OCI-LY7 (cell line): ENCODE measurements around the gene TMEM214. TPM values are rescaled to one million over a fixed set of nuclear protein-coding genes. Genes with fewer than 3 reads are reported as not detected.

Experiments
- BruUV-seq: library from RNA; stranded (reverse); fragments of 400-500 nt; replicated peaks from 2 replicates; lab custom pipeline; 2021; lab: Mats Ljungman, UMichigan
- CTCF ChIA-PET: fragments of 300-600 bp; sonication (Branson Sonifier 250); formaldehyde crosslinking; loops from one replicate; lab custom pipeline; 2022; ENCODE audit warnings: antibody characterized with exemption; ENCODE audit not compliant: unreplicated experiment; lab: Charles Lee
- POLR2A ChIA-PET: fragments of 300-600 bp; sonication (Branson Sonifier 250); formaldehyde crosslinking; loops from one replicate; lab custom pipeline; 2022; ENCODE audit warnings: antibody characterized with exemption; lab: Charles Lee
- DNase-seq: peaks from one replicate; pipeline ENCODE4 v3.0.0-alpha.2; 2015; ENCODE audit warnings: low spot score
- H2AFZ ChIP-seq: fragments of 200-600 bp; sonication (generic), shearing (Covaris generic); 2 replicates; pipeline ENCODE4 v1.6.1; 2014; ENCODE audit warnings: mild to moderate bottlenecking, antibody characterized with exemption, low read length, moderate library complexity
- H3K27ac ChIP-seq: fragments of 200-600 bp; sonication (generic); 2 replicates; pipeline ENCODE4 v1.5.1; 2014; ENCODE audit warnings: mixed run types, low read depth, mild to moderate bottlenecking, moderate library complexity, low read length, inconsistent platforms; ENCODE audit not compliant: poor library complexity, severe bottlenecking
- H3K36me3 ChIP-seq: fragments of 200-600 bp; sonication (generic); 2 replicates; pipeline ENCODE4 v1.6.1; 2014; ENCODE audit warnings: mild to moderate bottlenecking, antibody characterized with exemption, low read length, moderate library complexity, mixed read lengths; ENCODE audit not compliant: insufficient read depth
- H3K4me1 ChIP-seq: fragments of 200-600 bp; sonication (generic); 2 replicates; pipeline ENCODE4 v1.5.1; 2014; ENCODE audit warnings: mild to moderate bottlenecking, low read length; ENCODE audit not compliant: insufficient read depth, poor library complexity, severe bottlenecking
- H3K4me2 ChIP-seq: fragments of 200-600 bp; sonication (generic); 2 replicates; pipeline ENCODE4 v1.6.1; 2014; ENCODE audit warnings: mild to moderate bottlenecking, low read length
- H3K4me3 ChIP-seq: fragments of 200-600 bp; sonication (generic); 2 replicates; pipeline ENCODE4 v1.5.1; 2014; ENCODE audit warnings: mild to moderate bottlenecking, low read depth, low read length; ENCODE audit not compliant: poor library complexity, severe bottlenecking
- H3K79me2 ChIP-seq: fragments of 200-600 bp; sonication (generic); 2 replicates; pipeline ENCODE4 v1.6.1; 2016; ENCODE audit warnings: low read depth, mild to moderate bottlenecking, low read length, moderate library complexity, mixed read lengths; ENCODE audit not compliant: insufficient read depth
- H3K9me2 ChIP-seq: fragments of 200-600 bp; sonication (generic); 2 replicates; pipeline ENCODE4 v1.6.1; 2016; ENCODE audit warnings: mild to moderate bottlenecking, low read length, mixed read lengths; ENCODE audit not compliant: insufficient read depth
- H3K9me3 ChIP-seq: fragments of 200-600 bp; sonication (generic); 2 replicates; pipeline ENCODE4 v1.6.1; 2014; ENCODE audit warnings: mild to moderate bottlenecking, mixed run types, low read length, mixed read lengths
- H4K20me1 ChIP-seq: fragments of 200-600 bp; sonication (generic); 2 replicates; pipeline ENCODE4 v1.6.1; 2014; ENCODE audit warnings: mild to moderate bottlenecking, antibody characterized with exemption, low read length, moderate library complexity, mixed read lengths; ENCODE audit not compliant: insufficient read depth
- EZH2phosphoT487 ChIP-seq: fragments of 200-600 bp; sonication (generic); IDR thresholded peaks from 2 replicates; pipeline ENCODE4 v1.6.1; 2018; ENCODE audit warnings: low read depth, borderline replicate concordance, mild to moderate bottlenecking, mixed run types, antibody characterized with exemption, low read length, moderate library complexity, mixed read lengths
- intact Hi-C: fragments of 100-400 bp; cut with micrococcal nuclease; formaldehyde crosslinking; loops from one replicate; pipeline ENCODE4 v1.10.0; 2022; ENCODE audit not compliant: unreplicated experiment
- total RNA-seq, 2 experiments: library from RNA; depleted of rRNA in 1 of 2; stranded (reverse); fragments of >200 nt in 1 of 2; shearing (Covaris generic) in 1 of 2; gene quantifications; 2 replicates each; pipeline ENCODE4 v1.2.3, GENCODE V29; 2014 to 2022
- TF ChIP-seq, protein P1 (sequence below): fragments of 200-600 bp; sonication (generic); conservative IDR thresholded peaks from 2 replicates; pipeline ENCODE4 v1.5.1; 2014; ENCODE audit warnings: mild to moderate bottlenecking, antibody characterized with exemption, low read length, moderate library complexity, mixed read lengths

The TMEM214 gene
- total RNA-seq, 2 experiments from 2014 or later = 32.0 to 78.6 TPM

DNA sequence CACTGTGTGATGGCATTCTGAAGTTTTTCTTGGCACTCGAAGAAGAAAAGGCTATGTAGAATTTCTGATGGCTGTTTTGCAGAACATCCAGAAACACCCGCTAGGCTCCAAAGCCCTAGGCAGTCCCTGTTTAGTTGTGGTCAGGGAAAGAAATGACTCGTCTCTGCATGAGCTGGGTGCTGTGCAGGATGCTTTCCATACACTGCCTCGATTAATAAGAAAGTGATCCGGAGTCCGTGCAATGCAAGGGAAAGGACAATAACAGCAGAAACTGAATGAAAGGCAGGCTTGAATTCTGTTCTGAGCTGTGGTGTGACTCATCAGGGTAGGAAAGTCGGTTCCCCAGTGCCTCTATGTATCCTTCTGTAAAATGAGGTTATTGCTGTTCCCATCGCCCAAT, 43.6 kb upstream of the TMEM214 start:
- Histone ChIP-seq H3K36me3 (no peaks in the 10 kb centered on the region), H3K4me1 (no peaks in the 10 kb centered on the region), H3K27ac (no peak overlapping the region), H4K20me1 (no peaks in the 10 kb centered on the region), H3K79me2 (no peaks in the 10 kb centered on the region), H3K4me3 (no peak overlapping the region), H2AFZ (no peak overlapping the region), H3K9me3 (no peaks in the 10 kb centered on the region), H3K4me2 (no peak overlapping the region), H3K9me2 (no peaks in the 10 kb centered on the region)
- ChIA-PET POLR2A (no interaction called here), CTCF (no interaction called here)
- TF ChIP-seq EZH2phosphoT487 = no peak
- TF ChIP-seq, protein P1, sequence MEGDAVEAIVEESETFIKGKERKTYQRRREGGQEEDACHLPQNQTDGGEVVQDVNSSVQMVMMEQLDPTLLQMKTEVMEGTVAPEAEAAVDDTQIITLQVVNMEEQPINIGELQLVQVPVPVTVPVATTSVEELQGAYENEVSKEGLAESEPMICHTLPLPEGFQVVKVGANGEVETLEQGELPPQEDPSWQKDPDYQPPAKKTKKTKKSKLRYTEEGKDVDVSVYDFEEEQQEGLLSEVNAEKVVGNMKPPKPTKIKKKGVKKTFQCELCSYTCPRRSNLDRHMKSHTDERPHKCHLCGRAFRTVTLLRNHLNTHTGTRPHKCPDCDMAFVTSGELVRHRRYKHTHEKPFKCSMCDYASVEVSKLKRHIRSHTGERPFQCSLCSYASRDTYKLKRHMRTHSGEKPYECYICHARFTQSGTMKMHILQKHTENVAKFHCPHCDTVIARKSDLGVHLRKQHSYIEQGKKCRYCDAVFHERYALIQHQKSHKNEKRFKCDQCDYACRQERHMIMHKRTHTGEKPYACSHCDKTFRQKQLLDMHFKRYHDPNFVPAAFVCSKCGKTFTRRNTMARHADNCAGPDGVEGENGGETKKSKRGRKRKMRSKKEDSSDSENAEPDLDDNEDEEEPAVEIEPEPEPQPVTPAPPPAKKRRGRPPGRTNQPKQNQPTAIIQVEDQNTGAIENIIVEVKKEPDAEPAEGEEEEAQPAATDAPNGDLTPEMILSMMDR = no peak
- no peak for DNase-seq
- intact Hi-C loops = no loop called here
- no TSS peak for BruUV-seq

DNA sequence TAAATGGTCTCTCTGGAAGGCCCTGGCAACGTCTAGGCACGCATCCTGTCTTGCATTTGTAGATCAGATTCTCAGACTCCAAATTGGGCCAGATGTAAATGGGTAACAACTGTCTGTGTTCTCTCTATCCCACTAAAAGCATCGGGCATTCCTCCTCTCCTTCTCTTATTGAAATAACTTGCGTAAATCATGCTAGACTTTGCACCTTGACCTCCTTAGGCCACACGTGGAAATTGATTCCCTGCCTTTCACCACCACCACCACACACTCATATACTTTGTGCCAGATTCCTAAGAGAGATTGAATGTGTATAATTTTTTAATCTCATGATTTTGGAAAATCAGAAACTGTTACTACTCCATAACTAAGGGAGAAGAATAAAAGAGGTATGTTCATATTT, 41.0 kb upstream of the TMEM214 start:
- no peak for DNase-seq
- Histone ChIP-seq H4K20me1 (no peaks in the 10 kb centered on the region), H3K36me3 (no peaks in the 10 kb centered on the region), H3K9me3 (no peaks in the 10 kb centered on the region), H2AFZ (no peak overlapping the region), H3K4me3 (no peak overlapping the region), H3K27ac (no peak overlapping the region), H3K4me1 (no peaks in the 10 kb centered on the region), H3K9me2 (no peaks in the 10 kb centered on the region), H3K79me2 (no peaks in the 10 kb centered on the region), H3K4me2 (no peak overlapping the region)
- ChIA-PET CTCF (no interaction called here), POLR2A (interaction anchor here (0.6 kb wide), 2 partner anchors 54 to 73 kb away, joined by 3 to 4 read pairs; no protein-coding TSS in a partner anchor)
- intact Hi-C loops = no loop called here
- no peak for TF ChIP-seq EZH2phosphoT487
- TF ChIP-seq, protein P1 = no peak
- no TSS peak for BruUV-seq

DNA sequence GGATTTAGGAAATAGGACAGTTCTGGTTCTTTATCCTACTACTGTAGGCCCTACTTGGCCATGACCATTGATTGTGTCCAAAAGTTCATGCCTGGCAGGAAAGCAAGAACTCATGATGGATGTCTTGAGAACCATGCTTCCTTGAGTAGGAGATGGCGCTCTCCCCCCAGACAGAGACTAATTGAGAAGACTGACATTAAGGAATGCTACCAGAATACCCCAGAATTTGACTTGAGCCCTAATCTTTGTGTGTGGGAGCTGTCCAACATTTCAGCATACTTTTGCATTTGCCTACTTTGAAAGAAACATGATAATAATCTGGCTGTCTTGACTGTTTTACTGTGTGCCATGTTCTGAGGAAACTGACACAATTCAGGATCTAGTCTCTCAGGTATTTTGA, 39.0 kb upstream of the TMEM214 start:
- Histone ChIP-seq H2AFZ (no peak overlapping the region), H3K36me3 (no peaks in the 10 kb centered on the region), H3K27ac (no peak overlapping the region), H3K79me2 (no peaks in the 10 kb centered on the region), H3K4me2 (no peak overlapping the region), H4K20me1 (no peaks in the 10 kb centered on the region), H3K4me3 (no peak overlapping the region), H3K9me2 (no peaks in the 10 kb centered on the region), H3K4me1 (no peaks in the 10 kb centered on the region), H3K9me3 (no peaks in the 10 kb centered on the region)
- DNase-seq = no peak
- TF ChIP-seq, protein P1 = no peak
- CTCF ChIA-PET = no interaction called here
- BruUV-seq = no TSS peak
- POLR2A ChIA-PET = interaction anchor here (1.5 kb wide), 1 partner anchor 13 kb away, joined by 3 read pairs; no protein-coding TSS in a partner anchor
- intact Hi-C loops = no loop called here
